Measurements from ENCODE around the gene TAC4.

Gene TAC4

DNA sequence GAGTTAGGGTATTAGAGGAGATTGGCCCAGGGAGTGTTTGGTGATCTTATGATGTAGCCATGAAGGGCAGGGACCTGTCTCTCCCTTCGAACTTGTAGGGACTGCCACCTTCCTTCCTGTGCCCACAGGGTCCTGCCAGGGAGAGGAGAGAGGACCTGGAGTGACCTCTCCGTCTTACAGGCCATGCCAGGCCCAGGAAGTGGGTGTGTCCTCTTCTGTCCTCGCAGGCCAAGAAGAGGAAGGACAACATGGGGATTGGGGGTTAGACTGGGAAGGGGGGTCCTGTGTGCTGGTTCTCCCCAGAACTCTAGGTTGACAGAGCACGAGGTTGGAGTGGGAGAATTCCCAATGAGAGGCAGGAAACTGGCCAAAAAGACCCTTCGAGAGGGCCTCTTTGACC is 43.4 kb upstream of the TAC4 start:
- no peak overlapping the region for H3K4me3 ChIP-seq (ENCODE audit: control insufficient read depth, low read depth, low read length)
- no peak for TF ChIP-seq CTCF (conservative IDR thresholded peaks at IDR 0.05; ENCODE audit: control insufficient read depth, insufficient read depth, low read depth, low read length)
- DNase-seq (ENCODE audit: low read depth): no peak

GRCh38 chr17:49890852-49891251 is 43.0 kb upstream of the TAC4 start:
- H3K4me3 ChIP-seq (ENCODE audit: control insufficient read depth, low read depth, low read length): no peak overlapping the region

GRCh38 chr17:49890077-49890821 is 42.4 kb upstream of the TAC4 start:
- TF ChIP-seq CTCF (conservative IDR thresholded peaks at IDR 0.05; ENCODE audit: control insufficient read depth, insufficient read depth, low read depth, low read length): no peak
- DNase-seq (ENCODE audit: low read depth): peak; percentile 47
- H3K4me3 ChIP-seq (ENCODE audit: control insufficient read depth, low read depth, low read length): no peak overlapping the region

More at GRCh38 chr17:49890852-49891251, 43.0 kb upstream of the TAC4 start:
- no peak for DNase-seq (ENCODE audit: low read depth)
- no peak for TF ChIP-seq CTCF (conservative IDR thresholded peaks at IDR 0.05; ENCODE audit: control insufficient read depth, insufficient read depth, low read depth, low read length)

DNA sequence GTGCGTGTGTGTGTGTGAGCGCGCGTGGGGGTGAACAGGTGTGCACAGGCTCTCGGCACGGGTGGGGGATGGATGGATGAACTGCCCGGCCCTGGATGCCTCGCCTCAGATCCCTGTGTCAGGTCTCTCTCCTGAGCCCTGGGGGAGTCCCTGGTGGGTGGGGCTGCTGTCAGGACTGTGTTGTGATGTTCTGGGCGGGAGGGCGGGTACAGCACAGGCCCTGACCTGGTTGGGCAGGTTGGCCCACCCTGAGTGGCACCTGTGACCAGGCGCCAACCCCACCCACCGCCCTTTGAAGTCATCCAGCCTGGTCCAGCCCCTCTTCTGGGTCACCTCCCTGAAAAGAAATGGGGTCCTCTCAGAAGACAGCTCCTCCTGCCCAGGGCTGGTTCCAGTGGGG is 41.6 kb upstream of the TAC4 start:
- no peak for DNase-seq (ENCODE audit: low read depth)
- no peak overlapping the region for H3K4me3 ChIP-seq (ENCODE audit: control insufficient read depth, low read depth, low read length)

GRCh38 chr17:49887744-49888360 is 40.0 kb upstream of the TAC4 start:
- no peak for TF ChIP-seq CTCF (conservative IDR thresholded peaks at IDR 0.05; ENCODE audit: control insufficient read depth, insufficient read depth, low read depth, low read length)
- DNase-seq (ENCODE audit: low read depth): no peak
- H3K4me3 ChIP-seq (ENCODE audit: control insufficient read depth, low read depth, low read length): no peak overlapping the region

More for the DNA sequence above, 41.6 kb upstream of the TAC4 start:
- TF ChIP-seq CTCF (conservative IDR thresholded peaks at IDR 0.05; ENCODE audit: control insufficient read depth, insufficient read depth, low read depth, low read length): no peak

DNA sequence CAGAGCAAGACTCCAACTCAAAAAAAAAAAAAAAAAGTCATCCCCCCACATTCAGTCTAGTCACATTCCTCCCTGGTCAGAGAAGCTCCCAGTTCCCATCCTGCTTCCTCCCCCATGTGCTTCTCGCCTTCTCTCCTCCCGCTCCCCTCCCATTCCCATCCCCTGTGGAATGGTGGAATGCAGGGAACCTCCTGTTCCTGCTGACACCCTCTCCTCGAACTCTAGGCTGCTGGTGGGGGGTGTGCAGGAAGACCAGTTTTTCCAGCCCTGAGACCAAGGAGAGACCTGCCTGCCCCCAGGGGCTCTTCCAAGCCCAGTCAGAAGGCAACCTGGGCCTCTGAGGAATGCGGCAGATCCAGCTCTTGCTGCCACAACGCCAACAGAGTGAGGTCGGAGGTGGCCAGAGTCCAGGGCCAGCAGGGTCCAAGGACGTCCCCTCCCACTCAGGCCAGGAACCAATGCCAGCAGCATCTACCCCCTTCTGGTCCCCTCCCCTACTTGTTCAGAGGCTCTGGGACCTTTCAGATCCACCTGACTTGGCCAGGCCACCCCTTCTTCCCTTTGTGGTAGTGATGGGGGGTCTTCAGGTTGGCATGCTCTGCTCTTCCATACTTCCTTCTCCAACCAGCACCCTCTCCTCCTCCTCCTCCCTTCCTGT is 39.3 kb upstream of the TAC4 start:
- no peak for TF ChIP-seq CTCF (conservative IDR thresholded peaks at IDR 0.05; ENCODE audit: control insufficient read depth, insufficient read depth, low read depth, low read length)
- DNase-seq (ENCODE audit: low read depth): no peak

More for the DNA sequence above, 39.3 kb upstream of the TAC4 start:
- H3K4me3 ChIP-seq (ENCODE audit: control insufficient read depth, low read depth, low read length): no peak overlapping the region
